CD14-positive monocyte (primary cell): Measurements from ENCODE around the gene MCC. TPM values are rescaled to one million over a fixed set of nuclear protein-coding genes. Genes with fewer than 3 reads are reported as not detected.

Experiments
- DNase-seq, 3 donors: peaks; one replicate each; pipeline ENCODE4 v3.0.0-alpha.2; 2011 to 2022
- H2AFZ ChIP-seq: 2 replicates; pipeline ENCODE4 v1.6.0; 2012; ENCODE audit warnings: mild to moderate bottlenecking, low read depth, low read length, inconsistent platforms; ENCODE audit not compliant: insufficient read depth, poor library complexity, severe bottlenecking
- H3K27ac ChIP-seq, 2 donors: 1 replicate in 1 of 2; 2 replicates in 1 of 2; pipeline ENCODE4 v1.5.1; 2012 to 2013; ENCODE audit warnings: low read length in 2 of 2, control low read depth in 1 of 2, inconsistent platforms in 1 of 2, low read depth in 1 of 2, mild to moderate bottlenecking in 1 of 2
- H3K27me3 ChIP-seq, 2 donors: one replicate each; pipeline versions ENCODE4 v1.6.0 to v1.6.1; 2011 to 2013; ENCODE audit warnings: low read length in 2 of 2; ENCODE audit not compliant: control insufficient read depth in 2 of 2, insufficient read depth in 2 of 2
- H3K36me3 ChIP-seq, 2 donors: replicated peaks in 1 of 2; 1 replicate in 1 of 2; 2 replicates in 1 of 2; pipeline versions ENCODE4 v1.5.1 to v1.6.1; 2012 to 2013; ENCODE audit warnings: low read length in 2 of 2, control low read depth in 1 of 2, inconsistent platforms in 1 of 2, mild to moderate bottlenecking in 1 of 2; ENCODE audit not compliant: insufficient read depth in 2 of 2, control insufficient read depth in 1 of 2
- H3K4me1 ChIP-seq, 2 donors: 1 replicate in 1 of 2; 2 replicates in 1 of 2; pipeline versions ENCODE4 v1.5.1 to v1.6.1; 2012 to 2013; ENCODE audit warnings: low read length in 2 of 2, control low read depth in 1 of 2, inconsistent platforms in 1 of 2, mild to moderate bottlenecking in 1 of 2, moderate library complexity in 1 of 2; ENCODE audit not compliant: insufficient read depth in 2 of 2, control insufficient read depth in 1 of 2
- H3K4me2 ChIP-seq: replicated peaks from 2 replicates; pipeline ENCODE3; 2012; ENCODE audit warnings: low read length, moderate library complexity, mild to moderate bottlenecking; ENCODE audit not compliant: poor library complexity, severe bottlenecking; ENCODE audit errors: extremely low read depth
- H3K4me3 ChIP-seq, 3 experiments: fragments of 200-600 bp in 1 of 3; sonication (generic) in 1 of 3; replicated peaks in 1 of 3; 1 replicate in 2 of 3; 2 replicates in 1 of 3; pipeline ENCODE4 v1.5.1; 2011 to 2013; ENCODE audit warnings: low read length in 3 of 3, mild to moderate bottlenecking in 3 of 3, control low read depth in 2 of 3, low read depth in 2 of 3, inconsistent platforms in 1 of 3, moderate library complexity in 1 of 3
- H3K79me2 ChIP-seq: 2 replicates; pipeline ENCODE4 v1.6.0; 2012; ENCODE audit warnings: mild to moderate bottlenecking, control low read depth, inconsistent platforms, low read length, moderate library complexity; ENCODE audit not compliant: insufficient read depth
- H3K9ac ChIP-seq: 2 replicates; pipeline ENCODE4 v1.6.0; 2017; ENCODE audit warnings: low read length, mild to moderate bottlenecking; ENCODE audit not compliant: insufficient read depth, poor library complexity, severe bottlenecking
- H3K9me3 ChIP-seq, 2 donors: replicated peaks in 1 of 2; 1 replicate in 1 of 2; 2 replicates in 1 of 2; pipeline versions ENCODE4 v1.5.1 to v1.6.1; 2012 to 2013; ENCODE audit warnings: low read length in 2 of 2, control low read depth in 1 of 2; ENCODE audit not compliant: control insufficient read depth in 1 of 2, insufficient read depth in 1 of 2
- H4K20me1 ChIP-seq: 2 replicates; pipeline ENCODE4 v1.6.0; 2012; ENCODE audit warnings: mild to moderate bottlenecking, low read length, control low read depth, moderate library complexity; ENCODE audit not compliant: insufficient read depth
- H3K27ac Mint-ChIP-seq, 7 donors: one replicate each; pipeline ENCODE4 v1.8.0; 2020; ENCODE audit warnings: mild to moderate bottlenecking in 7 of 7, mixed read lengths in 7 of 7, moderate library complexity in 6 of 7, inconsistent platforms in 2 of 7
- H3K27me3 Mint-ChIP-seq, 3 donors: one replicate each; pipeline ENCODE4 v1.8.0; 2021 to 2022; ENCODE audit warnings: low read depth in 3 of 3, mild to moderate bottlenecking in 3 of 3, mixed read lengths in 3 of 3, moderate library complexity in 3 of 3, inconsistent platforms in 1 of 3
- H3K36me3 Mint-ChIP-seq, 2 donors: one replicate each; pipeline ENCODE4 v1.8.0; 2020; ENCODE audit warnings: mixed read lengths in 2 of 2, inconsistent platforms in 1 of 2, mild to moderate bottlenecking in 1 of 2
- H3K4me1 Mint-ChIP-seq: one replicate; pipeline ENCODE4 v1.8.0; 2020; ENCODE audit warnings: mild to moderate bottlenecking, mixed read lengths
- H3K4me3 Mint-ChIP-seq, 2 donors: one replicate each; pipeline ENCODE4 v1.8.0; 2020; ENCODE audit warnings: mild to moderate bottlenecking in 2 of 2, mixed read lengths in 2 of 2, moderate library complexity in 1 of 2
- H3K9me3 Mint-ChIP-seq, 7 donors: one replicate each; pipeline ENCODE4 v1.8.0; 2020 to 2022; ENCODE audit warnings: mixed read lengths in 7 of 7, mild to moderate bottlenecking in 6 of 7, moderate library complexity in 6 of 7, inconsistent platforms in 2 of 7
- WGBS: methylation state at CpG from one replicate; pipeline ENCODE4 v1.1.5; 2013; ENCODE audit warnings: missing lambda C conversion rate; ENCODE audit not compliant: insufficient coverage; 5-methylcytosine and 5-hydroxymethylcytosine counted together
- intact Hi-C, 2 donors: fragments of 100-400 bp; cut with micrococcal nuclease; formaldehyde crosslinking; loops; one replicate each; pipeline versions ENCODE4 v1.15.0 to v1.15.1; 2023
- polyA plus RNA-seq, 3 donors: library from polyadenylated mRNA; depleted of rRNA in 1 of 3; unstranded in 2 of 3; stranded (reverse) in 1 of 3; fragments of 300-500 nt in 2 of 3; fragments of >200 nt in 1 of 3; fragmentation: Illumina TruSeq in 2 of 3; gene quantifications; 1 replicate in 2 of 3; 2 replicates in 1 of 3; pipeline ENCODE4 v1.2.3, GENCODE V29; 2012 to 2021
- TF ChIP-seq, protein P1 (sequence below): fragments of 200-600 bp; IDR thresholded peaks from one replicate; pipeline ENCODE4 v1.8.0; 2022; ENCODE audit warnings: antibody characterized with exemption, mild to moderate bottlenecking

MCC gene
- polyA plus RNA-seq, 3 donors = 0.09 TPM; not detected in 2

DNA sequence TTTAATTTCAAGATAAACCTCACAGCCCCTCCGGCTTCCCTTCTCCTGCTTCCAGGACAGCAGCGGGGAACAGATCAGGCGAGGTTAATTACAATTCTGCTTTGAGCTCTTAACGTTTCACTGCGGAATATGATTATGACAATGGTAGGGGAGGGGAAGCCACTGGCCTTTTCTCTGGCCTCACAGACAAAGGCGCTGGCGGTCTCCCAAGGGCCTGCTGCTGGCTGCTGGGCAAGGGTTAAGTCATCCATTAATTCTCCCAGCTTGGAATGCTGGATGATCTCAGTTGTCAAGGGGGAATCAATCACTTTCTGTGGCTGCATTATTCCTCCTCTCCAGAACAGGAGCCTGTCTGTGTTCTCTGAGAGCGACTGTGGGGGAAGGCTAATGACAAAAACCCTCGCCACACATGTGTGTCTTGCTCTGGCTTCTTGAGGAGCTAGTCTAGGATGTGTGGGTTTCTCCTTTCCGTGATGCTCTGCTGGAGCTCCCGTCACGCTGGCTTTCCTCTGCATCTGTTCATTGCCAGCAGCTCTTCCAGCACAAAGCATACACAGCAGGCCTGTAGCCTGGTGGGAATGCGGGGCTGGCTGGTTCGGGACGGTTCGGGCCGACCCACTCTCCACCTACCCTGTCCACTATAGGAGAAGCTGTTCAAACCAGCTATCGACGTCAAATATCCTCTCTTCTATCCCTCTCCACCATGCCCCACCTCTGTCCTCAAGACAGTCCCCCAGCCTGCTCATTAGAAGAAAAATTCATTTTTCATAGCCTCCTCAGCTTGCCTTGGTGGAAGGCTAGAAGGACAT is 428.8 kb downstream of the MCC start:
- Mint-ChIP-seq H3K4me3 (no peak overlapping the region), H3K27me3 (peaks cover 0 to 11% (median 8%) of the 10 kb centered on the region in 3 donors), H3K36me3 (no peaks in the 10 kb centered on the region), H3K9me3 (peaks cover 0 to 1% (median 0%) of the 10 kb centered on the region in 7 donors), H3K4me1 (peaks cover 12% of the 10 kb centered on the region), H3K27ac (peak overlapping the region in 1 of 7 donors; percentile 7)
- 100% methylated on average over 3 of the region's 19 CpGs for WGBS
- H3K4me1 ChIP-seq = no peaks in the 10 kb centered on the region
- H3K9me3 ChIP-seq = no peaks in the 10 kb centered on the region
- no peak overlapping the region for H3K27ac ChIP-seq
- H2AFZ ChIP-seq = no peak overlapping the region
- no peak overlapping the region for H3K4me3 ChIP-seq
- no peaks in the 10 kb centered on the region for H3K27me3 ChIP-seq
- H3K36me3 ChIP-seq = no peaks in the 10 kb centered on the region
- no peak overlapping the region for H3K4me2 ChIP-seq
- intact Hi-C loops = no loop called here
- H4K20me1 ChIP-seq = no peaks in the 10 kb centered on the region
- TF ChIP-seq, protein P1, sequence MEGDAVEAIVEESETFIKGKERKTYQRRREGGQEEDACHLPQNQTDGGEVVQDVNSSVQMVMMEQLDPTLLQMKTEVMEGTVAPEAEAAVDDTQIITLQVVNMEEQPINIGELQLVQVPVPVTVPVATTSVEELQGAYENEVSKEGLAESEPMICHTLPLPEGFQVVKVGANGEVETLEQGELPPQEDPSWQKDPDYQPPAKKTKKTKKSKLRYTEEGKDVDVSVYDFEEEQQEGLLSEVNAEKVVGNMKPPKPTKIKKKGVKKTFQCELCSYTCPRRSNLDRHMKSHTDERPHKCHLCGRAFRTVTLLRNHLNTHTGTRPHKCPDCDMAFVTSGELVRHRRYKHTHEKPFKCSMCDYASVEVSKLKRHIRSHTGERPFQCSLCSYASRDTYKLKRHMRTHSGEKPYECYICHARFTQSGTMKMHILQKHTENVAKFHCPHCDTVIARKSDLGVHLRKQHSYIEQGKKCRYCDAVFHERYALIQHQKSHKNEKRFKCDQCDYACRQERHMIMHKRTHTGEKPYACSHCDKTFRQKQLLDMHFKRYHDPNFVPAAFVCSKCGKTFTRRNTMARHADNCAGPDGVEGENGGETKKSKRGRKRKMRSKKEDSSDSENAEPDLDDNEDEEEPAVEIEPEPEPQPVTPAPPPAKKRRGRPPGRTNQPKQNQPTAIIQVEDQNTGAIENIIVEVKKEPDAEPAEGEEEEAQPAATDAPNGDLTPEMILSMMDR = no peak
- no peak overlapping the region for H3K9ac ChIP-seq
- DNase-seq = no peak
- no peaks in the 10 kb centered on the region for H3K79me2 ChIP-seq

DNA sequence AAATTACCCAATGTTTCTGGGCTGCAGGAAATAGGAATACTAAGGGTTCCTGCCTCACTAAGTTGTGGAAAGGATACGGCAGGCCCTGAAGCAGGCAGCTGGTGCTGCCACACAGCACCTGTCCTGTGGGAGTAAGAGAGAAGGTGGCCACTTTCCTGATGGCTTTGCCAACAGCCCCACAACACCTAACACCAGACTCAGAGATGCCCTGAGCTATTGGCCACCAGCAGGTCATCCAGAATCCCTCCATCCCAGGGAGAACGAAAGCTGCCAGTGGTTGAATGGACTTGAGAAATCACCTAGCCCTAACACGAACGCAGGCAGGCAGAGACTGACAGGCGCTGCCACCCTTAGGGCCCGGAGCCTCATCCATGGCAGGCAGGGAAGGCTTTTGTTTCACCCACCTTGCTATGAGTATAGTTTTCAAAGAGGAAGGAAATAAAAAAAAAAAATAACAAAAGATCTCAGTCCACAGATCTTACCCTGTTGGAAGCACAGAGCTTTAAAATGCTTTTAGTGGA is 429.5 kb downstream of the MCC start:
- no peak overlapping the region for H3K4me2 ChIP-seq
- WGBS = 60% methylated on average over 1 of the region's 6 CpGs
- Mint-ChIP-seq H3K27me3 (peaks cover 0 to 11% (median 8%) of the 10 kb centered on the region in 3 donors), H3K4me3 (no peak overlapping the region), H3K4me1 (peaks cover 12% of the 10 kb centered on the region), H3K9me3 (peaks cover 0 to 1% (median 0%) of the 10 kb centered on the region in 7 donors), H3K36me3 (no peaks in the 10 kb centered on the region), H3K27ac (peak overlapping the region in 1 of 7 donors; percentile 72)
- no peaks in the 10 kb centered on the region for H3K36me3 ChIP-seq
- no peak overlapping the region for H2AFZ ChIP-seq
- H4K20me1 ChIP-seq = no peaks in the 10 kb centered on the region
- H3K9me3 ChIP-seq = no peaks in the 10 kb centered on the region
- TF ChIP-seq, protein P1 = no peak
- H3K79me2 ChIP-seq = no peaks in the 10 kb centered on the region
- H3K9ac ChIP-seq = no peak overlapping the region
- H3K27me3 ChIP-seq = no peaks in the 10 kb centered on the region
- no peaks in the 10 kb centered on the region for H3K4me1 ChIP-seq
- no peak overlapping the region for H3K4me3 ChIP-seq
- intact Hi-C loops = no loop called here
- no peak for DNase-seq
- no peak overlapping the region for H3K27ac ChIP-seq
